ENCODE data around the gene VCAM1. TPM values are rescaled to one million over a fixed set of nuclear protein-coding genes. Genes with fewer than 3 reads are reported as not detected.

VCAM1 gene
- total RNA-seq, 1 experiment from 2014 or later = 0.07 TPM

DNA sequence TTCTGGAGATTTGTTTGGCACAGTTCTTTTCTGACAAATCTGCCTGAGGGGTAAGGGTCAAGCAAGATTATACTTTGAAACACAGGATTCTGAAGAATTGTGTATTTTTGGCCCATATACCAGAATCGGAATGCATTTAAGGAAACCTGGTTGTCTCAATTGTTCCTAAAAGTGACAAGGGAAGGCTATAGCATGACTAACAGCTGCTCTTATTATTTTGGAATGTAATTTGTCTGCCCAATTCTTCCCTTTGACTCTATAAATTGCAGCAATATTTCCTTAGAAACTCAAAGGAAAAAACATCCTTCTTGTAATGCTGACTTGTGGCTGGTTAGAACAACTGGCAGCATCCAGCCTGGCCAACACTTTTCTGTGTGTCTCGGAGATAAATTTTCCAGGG is 15.8 kb upstream of the VCAM1 start:
- no peaks in the 10 kb centered on the region for H4K20me1 ChIP-seq (ENCODE audit: control insufficient read depth, insufficient read depth, insufficient read length)
- Mint-ChIP-seq H3K4me3 (no peak overlapping the region), H3K4me1 (peaks cover 6% of the 10 kb centered on the region in 2 experiments), H3K27ac (no peak overlapping the region), H3K27me3 (ENCODE audit: low read depth) (no peaks in the 10 kb centered on the region), H3K36me3 (ENCODE audit: insufficient read depth in 1 of 3, low read depth in 3 of 3) (no peaks in the 10 kb centered on the region), H3K9me3 (no peaks in the 10 kb centered on the region)
- no peaks in the 10 kb centered on the region for H3K79me1 ChIP-seq (ENCODE audit: insufficient read depth, low read depth, low read length, poor library complexity, severe bottlenecking)
- H4K8ac ChIP-seq (replicated peaks; ENCODE audit: insufficient read length, low read depth, low read length) = no peak overlapping the region
- no peak overlapping the region for H3K4ac ChIP-seq (ENCODE audit: low read depth, low read length)
- H3K4me2 ChIP-seq (ENCODE audit: insufficient read depth, insufficient read length, low read length) = no peak overlapping the region
- H3K14ac ChIP-seq (ENCODE audit: insufficient read depth, low read length) = no peak overlapping the region
- no peak overlapping the region for H2AFZ ChIP-seq (ENCODE audit: low read length)
- no peak overlapping the region for H2BK5ac ChIP-seq (ENCODE audit: insufficient read length, low read length)
- no peak overlapping the region for H2AK5ac ChIP-seq (ENCODE audit: insufficient read length, low read length)
- H2BK15ac ChIP-seq (ENCODE audit: low read depth, low read length) = no peak overlapping the region
- H3T11ph ChIP-seq (ENCODE audit: low read length) = no peak overlapping the region
- TF ChIP-seq, protein P1, sequence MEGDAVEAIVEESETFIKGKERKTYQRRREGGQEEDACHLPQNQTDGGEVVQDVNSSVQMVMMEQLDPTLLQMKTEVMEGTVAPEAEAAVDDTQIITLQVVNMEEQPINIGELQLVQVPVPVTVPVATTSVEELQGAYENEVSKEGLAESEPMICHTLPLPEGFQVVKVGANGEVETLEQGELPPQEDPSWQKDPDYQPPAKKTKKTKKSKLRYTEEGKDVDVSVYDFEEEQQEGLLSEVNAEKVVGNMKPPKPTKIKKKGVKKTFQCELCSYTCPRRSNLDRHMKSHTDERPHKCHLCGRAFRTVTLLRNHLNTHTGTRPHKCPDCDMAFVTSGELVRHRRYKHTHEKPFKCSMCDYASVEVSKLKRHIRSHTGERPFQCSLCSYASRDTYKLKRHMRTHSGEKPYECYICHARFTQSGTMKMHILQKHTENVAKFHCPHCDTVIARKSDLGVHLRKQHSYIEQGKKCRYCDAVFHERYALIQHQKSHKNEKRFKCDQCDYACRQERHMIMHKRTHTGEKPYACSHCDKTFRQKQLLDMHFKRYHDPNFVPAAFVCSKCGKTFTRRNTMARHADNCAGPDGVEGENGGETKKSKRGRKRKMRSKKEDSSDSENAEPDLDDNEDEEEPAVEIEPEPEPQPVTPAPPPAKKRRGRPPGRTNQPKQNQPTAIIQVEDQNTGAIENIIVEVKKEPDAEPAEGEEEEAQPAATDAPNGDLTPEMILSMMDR (conservative IDR thresholded peaks at IDR 0.05) = no peak
- no CpG with 5 or more reads among the region's 2 CpGs for WGBS (ENCODE audit: extremely low coverage, insufficient read length, low lambda C conversion rate)
- H3K23me2 ChIP-seq (ENCODE audit: insufficient read length, low read depth, low read length, poor library complexity, severe bottlenecking) = no peaks in the 10 kb centered on the region
- no peak overlapping the region for H3K18ac ChIP-seq (ENCODE audit: insufficient read length, low read depth, low read length)
- H2BK20ac ChIP-seq (ENCODE audit: low read depth, low read length, poor library complexity, severe bottlenecking) = no peak overlapping the region
- H3K27ac ChIP-seq (ENCODE audit: insufficient read length, low read depth, low read length) = no peak overlapping the region
- DNase-seq = no peak
- H4K91ac ChIP-seq (ENCODE audit: insufficient read length, low read depth, low read length) = no peak overlapping the region
- no peak overlapping the region for H3K56ac ChIP-seq (ENCODE audit: insufficient read length, low read depth, low read length)
- no peaks in the 10 kb centered on the region for H3K79me2 ChIP-seq (ENCODE audit: insufficient read depth, low read length)
- no peaks in the 10 kb centered on the region for H3K9me3 ChIP-seq (ENCODE audit: control insufficient read depth, low read depth, low read length)
- peaks cover 4% of the 10 kb centered on the region; the same call in 1 of the 2 replicates for H3K4me1 ChIP-seq (ENCODE audit: insufficient read depth, low read length)
- no peak overlapping the region for H2BK12ac ChIP-seq (ENCODE audit: insufficient read length, low read depth, low read length)
- no peaks in the 10 kb centered on the region for H3K27me3 ChIP-seq (ENCODE audit: insufficient read depth, low read length)
- H4K5ac ChIP-seq (ENCODE audit: insufficient read length, low read depth, low read length) = no peak overlapping the region
- H2BK120ac ChIP-seq (ENCODE audit: low read depth, low read length, poor library complexity, severe bottlenecking) = no peak overlapping the region
- H3K9ac ChIP-seq (ENCODE audit: extremely low read depth, insufficient read length, low read length) = no peak overlapping the region
- H3K23ac ChIP-seq (ENCODE audit: insufficient read length, low read depth, low read length) = no peak overlapping the region
